Myocyte (in vitro differentiated cells): ENCODE results near the gene DYRK1A. TPM values are rescaled to one million over a fixed set of nuclear protein-coding genes. Genes with fewer than 3 reads are reported as not detected.

Experiments used
- DNase-seq: peaks from one replicate; pipeline ENCODE4 v3.0.0-alpha.2; 2012; ENCODE audit warnings: low read depth
- total RNA-seq: library from RNA; depleted of rRNA; stranded (reverse); fragments of >200 nt; gene quantifications from 2 replicates; pipeline ENCODE4 v1.2.3, GENCODE V29; 2014

The DYRK1A gene
- total RNA-seq, 1 donor from 2014 or later, result 97.3 TPM

- peak; percentile 81 for DNase-seq
Measured at GRCh38 chr21:37365517-37366481, 774 bp upstream of the DYRK1A start.

GRCh38 chr21:37367336-37367702 is 746 bp downstream of the DYRK1A start:
- DNase-seq, result no peak

DNA sequence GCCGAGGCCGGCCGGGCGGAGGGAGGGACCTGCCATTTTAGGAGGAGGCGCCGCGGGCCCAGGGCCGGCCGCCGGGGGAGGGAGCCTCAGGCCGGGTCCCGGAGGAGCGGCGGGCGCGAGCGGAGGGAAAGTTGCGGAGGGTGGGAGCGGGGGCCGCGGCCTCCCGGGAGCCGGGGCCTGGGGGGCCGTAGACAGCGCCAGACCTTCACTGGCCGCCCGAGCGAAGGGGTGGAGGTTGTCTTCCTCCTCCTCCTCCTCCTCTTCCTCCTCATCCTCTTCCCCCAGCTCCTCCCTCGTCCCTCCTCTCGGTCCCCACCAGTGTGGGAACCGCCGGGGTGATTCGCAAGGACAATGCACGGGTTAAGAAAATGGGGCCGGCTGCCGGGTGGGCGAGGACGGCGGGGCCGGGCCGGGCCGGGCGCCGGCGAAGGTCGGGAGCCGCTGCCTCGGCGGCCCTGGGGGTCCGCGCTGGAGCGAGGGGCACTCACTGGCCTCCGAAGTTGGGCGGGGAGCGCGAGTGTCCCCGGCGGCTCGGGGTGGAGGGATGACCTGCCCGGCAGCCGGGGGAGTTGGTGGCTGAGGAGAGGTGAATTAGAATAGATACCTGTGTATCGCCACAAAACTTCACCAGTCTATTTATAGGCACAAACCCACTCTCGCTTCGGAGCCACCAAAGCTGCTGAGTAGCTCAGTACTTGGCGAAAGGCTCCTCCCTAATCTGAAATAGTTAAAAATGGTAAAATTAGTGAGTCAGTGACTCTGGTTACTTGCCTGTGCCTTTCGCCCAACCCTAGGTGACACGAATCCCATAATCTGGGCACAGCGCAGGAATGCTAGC is 1.3 kb downstream of the DYRK1A start:
- peak; percentile 55 for DNase-seq

GRCh38 chr21:37368541-37369279 is 2.1 kb downstream of the DYRK1A start:
- peak; percentile 37 for DNase-seq

GRCh38 chr21:37369307-37369854 is 2.8 kb downstream of the DYRK1A start:
- no peak for DNase-seq

DNA sequence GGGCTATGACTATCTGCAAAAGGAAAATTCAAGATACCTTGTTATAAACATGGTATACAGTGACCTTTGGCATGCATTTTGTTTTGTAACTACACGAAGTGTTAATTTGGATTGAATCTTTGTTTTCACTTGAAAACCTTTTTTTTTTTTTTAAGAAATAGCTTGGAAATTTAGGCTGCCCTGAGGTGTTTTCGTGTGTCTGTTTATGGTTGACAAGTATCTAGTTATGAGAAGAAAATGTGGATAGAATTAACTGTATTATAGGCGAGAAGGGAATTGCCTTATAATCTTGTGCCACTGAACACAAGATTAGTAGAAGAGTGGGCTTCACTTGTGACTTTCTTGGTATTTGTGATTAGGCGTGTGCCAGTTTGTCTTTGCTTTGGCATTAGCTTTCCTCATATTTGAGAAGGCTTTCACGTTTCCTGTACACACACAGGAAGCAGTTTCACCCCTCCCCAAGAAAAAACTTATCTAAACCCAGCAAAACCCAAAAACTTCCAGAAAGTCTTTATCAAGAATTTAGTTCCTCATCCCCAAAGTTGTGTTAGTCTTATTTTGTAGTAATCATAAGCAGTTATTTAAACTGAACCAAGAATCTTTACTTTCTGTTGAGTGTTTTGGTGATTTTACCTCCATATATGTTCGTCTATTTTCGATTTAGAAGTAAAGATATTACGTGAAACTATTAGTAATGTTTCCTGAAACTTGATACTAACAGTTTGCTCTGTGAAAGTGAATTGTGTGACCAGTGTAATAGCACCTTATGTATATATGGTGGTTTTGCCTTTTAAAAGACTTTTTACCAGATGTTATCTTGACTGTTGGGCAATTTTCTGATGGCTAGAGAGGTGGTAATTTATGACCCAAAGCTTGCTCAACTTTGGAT is 3.8 kb downstream of the DYRK1A start:
- DNase-seq, result no peak

DNA sequence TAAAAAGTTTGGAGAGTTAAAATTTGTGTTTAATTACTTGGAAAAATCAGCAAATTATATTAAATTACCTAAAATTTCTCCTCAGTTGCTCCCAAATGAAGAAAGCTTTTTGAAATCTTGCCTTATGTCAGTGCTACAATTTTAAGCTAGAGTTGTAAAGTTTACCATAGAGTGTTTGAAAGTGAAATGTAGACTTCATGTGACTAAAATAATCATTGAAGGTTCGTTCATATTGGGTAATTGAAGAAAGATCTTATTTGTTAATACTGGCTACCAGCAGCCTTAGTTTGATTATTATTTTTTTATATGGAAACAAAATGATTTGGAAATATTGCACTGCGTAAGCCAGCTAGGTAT is 4.4 kb downstream of the DYRK1A start:
- no peak for DNase-seq

GRCh38 chr21:37372127-37372731 is 5.7 kb downstream of the DYRK1A start:
- no peak for DNase-seq

GRCh38 chr21:37372951-37373350 is 6.4 kb downstream of the DYRK1A start:
- DNase-seq, result no peak

- DNase-seq, result no peak
Measured at GRCh38 chr21:37373539-37373938, 7.0 kb downstream of the DYRK1A start.

GRCh38 chr21:37374027-37374426 is 7.5 kb downstream of the DYRK1A start:
- no peak for DNase-seq

DNA sequence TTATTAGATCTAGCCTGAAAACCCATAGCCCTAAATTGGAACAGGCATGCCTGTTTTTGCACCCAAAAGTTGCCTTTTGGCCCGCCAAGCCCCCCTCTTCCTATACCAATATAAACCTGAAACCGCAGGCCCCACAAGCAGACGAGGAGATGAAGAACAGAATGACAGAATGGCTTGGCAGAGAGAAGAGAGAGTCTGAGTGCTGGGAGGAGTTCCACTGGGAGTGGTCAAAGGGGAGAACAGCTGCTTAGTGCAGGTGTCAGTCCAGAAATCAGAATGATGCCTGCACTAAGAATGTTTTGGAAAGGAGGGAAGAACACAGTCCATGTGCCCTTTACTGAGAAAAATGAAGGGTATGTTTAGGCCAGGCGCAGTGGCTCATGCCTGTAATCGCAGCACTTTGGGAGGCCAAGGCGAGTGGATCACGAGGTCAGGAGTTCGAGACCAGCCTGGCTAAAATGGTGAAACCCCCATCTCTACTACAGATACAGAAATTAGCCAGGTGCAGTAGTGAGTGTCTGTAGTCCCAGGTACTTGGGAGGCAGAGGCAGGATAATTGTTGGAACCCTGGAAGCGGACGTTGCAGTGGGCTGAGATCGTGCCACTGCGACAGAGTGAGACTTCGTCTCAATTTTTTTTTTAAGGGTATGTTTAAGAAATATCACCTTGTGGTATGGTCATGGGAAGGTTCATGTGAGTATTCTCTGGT is 9.4 kb downstream of the DYRK1A start:
- peak; percentile 65 for DNase-seq

- no peak for DNase-seq
Measured at GRCh38 chr21:37378700-37379139, 12.1 kb downstream of the DYRK1A start.

DNA sequence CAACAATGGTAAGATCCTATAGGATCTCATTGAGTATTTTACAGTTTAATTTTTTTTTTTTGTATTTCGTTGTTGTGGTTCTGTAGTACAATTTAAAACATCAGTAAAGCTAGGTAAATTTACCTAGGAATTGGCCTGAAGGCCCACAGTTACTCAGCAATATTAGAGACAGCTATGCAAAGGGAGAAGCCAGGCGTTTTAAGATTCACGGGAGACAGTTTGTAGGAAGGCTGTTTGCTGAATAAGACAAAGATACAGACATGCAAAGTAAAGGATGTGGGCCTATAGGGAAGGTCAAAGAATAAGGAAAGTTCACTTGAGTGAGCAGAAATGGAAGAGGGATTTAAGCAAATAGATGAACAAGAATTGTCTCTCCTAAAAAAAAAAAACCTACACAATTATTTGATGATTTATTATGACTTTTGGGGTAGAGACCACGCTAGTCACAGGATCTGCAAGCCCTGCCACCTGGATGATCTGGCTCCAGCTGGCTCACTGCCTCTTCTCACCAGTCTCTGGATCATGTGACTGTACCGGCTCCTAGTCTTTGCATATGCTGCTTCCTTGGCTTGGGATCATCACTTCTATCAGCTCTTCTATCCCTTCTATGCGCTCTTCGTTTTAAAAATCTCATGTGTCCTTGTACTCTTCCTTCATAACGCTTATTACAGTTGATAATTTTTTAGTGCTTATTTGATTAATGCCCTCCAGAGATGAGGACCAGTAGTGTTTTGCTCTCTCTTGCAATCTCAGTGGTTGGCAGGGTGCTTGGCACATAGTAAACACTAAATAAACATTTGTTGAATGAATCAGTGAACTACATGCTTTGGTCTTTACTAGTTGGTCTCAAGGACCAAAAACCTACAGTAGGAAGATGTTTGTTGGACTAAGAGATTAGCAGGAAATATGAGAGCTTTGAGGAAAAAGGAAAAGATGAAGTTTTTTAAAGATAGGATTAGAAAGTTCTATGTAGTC is 14.1 kb downstream of the DYRK1A start:
- no peak for DNase-seq

DNA sequence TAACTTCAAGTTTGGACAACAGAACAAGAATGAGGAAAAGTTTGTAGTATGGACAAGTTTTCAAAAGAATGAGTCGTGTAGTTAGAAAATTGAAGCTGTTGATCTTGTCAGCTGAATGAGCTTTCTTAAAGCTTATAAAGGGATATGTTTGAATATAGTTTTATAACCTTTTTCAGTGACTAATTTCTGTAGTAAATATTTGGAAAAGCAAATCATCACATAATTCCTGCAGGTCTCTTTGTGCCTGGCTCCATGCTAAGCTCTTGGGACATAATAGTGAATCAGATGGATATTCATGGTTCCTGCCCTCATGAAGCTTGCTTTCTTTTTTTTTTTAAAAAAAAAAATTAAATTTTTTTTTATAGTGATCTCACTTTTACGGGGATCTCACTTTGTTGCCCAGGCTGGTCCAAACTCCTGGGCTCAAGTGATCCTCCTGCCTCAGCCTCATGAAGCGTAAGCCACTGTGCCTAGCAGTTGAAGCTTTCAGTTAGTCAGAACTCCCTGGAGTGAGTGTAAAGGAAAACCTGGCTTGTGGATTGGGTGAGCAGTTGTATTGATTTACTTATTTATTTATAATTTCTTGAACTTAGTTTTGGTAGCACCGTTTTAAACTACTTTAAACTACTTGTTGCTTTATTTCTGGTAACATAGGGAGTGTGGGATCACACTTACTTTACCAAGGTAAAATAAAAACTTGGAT is 15.5 kb downstream of the DYRK1A start:
- DNase-seq, result no peak

GRCh38 chr21:37383086-37383485 is 16.5 kb downstream of the DYRK1A start:
- no peak for DNase-seq

DNA sequence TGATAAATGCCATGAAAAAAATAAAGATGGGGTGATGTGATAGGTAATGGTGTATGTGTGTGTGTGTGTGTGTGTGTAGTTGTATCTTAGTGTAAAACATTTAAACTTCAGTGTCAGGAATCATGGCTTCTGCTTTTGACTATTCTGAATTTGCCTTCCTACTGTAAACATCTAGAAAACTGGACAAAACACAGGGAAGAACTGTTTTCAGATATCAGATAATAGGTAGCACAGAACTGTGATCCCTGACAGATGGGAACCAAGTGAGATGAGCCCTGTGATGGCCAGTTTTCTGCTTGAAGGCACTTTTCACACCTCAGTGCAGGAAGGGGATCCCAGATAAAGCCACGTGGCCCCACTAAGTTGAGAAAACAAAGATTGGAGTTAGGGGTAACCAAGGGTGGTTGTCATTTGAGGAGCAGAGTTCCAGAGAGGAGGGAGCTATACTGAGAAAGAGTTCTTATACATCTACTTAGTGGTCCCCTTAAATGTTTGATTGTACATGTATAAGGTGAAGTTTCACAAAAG is 17.3 kb downstream of the DYRK1A start:
- DNase-seq, result no peak
